Omental fat pad (tissue), 4 donors: ENCODE data around the gene OLFML2A. TPM values are rescaled to one million over a fixed set of nuclear protein-coding genes. Genes with fewer than 3 reads are reported as not detected.

Source experiments
- ATAC-seq: fragments of 150-250 bp; one replicate; pipeline ENCODE4 v1.9.1; 2016; ENCODE audit warnings: mild to moderate bottlenecking, moderate library complexity; ENCODE audit not compliant: low FRiP score
- DNase-seq: peaks from one replicate; pipeline ENCODE4 v3.0.0-alpha.2; 2019; ENCODE audit warnings: low spot score
- total RNA-seq, 4 donors: library from RNA; depleted of rRNA; stranded (reverse); fragments of >200 nt; gene quantifications; one replicate each; pipeline ENCODE4 v1.1.0, GENCODE V29; 2016
- TF ChIP-seq, protein P1 (sequence below), 3 donors: fragments of 450-650 bp; IDR thresholded peaks; one replicate each; pipeline ENCODE4 v1.5.1; 2016 to 2017; ENCODE audit warnings: antibody characterized with exemption in 3 of 3, mild to moderate bottlenecking in 3 of 3, moderate library complexity in 2 of 3

The OLFML2A gene
- total RNA-seq, 4 donors from 2014 or later: 6.0 to 62.6 (median 10.8) TPM

DNA sequence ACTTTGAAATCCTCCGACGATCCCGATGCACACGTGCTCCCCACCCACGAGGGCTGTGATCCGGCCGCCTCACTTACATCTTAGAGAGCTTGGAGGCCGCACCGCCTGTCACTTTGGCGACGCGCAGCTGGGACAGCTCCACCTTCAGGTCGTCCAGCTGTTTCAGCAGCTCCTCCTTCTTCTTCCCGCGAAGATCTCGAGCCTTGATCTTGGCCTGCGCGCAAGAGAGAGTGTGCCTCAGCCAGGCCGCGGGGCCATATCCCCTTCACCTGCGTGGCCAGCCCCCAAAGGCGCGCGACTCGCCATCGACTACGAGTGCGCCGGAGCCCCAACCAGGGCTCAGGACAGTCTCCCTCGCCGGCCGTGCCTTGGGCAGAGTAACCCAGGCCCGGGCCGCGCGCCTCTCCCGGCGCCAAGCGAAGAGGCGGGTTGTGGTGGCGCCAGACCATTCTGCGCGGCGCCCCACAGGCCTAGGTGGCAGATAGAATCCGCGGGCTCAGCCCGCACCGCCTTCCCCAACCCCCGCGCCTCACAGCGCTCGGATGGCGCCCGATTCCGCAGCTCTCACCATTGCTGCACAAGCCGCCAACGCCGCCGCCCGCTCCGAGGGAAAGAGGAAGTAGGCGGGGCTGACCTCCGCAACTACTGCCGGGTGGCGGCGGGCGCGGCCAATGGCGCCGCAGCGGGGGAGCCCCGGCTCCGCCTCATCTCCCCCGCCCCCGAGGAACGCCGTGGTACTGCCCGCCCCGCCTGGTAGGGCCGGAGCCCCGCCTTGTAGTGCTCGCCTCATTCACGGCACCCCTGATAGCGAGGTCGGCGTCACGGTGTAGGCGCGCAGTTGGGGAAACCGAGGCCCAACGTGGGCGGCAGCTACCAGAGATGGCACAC is 84.7 kb downstream of the OLFML2A start, which contains the start of the genes ARPC5L and RPL35:
Gene ARPC5L, plus strand, starts transcription at position 789 of the 888 bp plus-strand sequence. CDS start 7,161 bp downstream, outside the sequence.
Gene RPL35, minus strand, starts transcription at position 616 of the 888 bp plus-strand sequence. Its CDS starts 45 bp downstream, at position 571.
- ATAC-seq (peak; percentile 94), DNase-seq (peak; percentile 83)
- TF ChIP-seq, protein P1, sequence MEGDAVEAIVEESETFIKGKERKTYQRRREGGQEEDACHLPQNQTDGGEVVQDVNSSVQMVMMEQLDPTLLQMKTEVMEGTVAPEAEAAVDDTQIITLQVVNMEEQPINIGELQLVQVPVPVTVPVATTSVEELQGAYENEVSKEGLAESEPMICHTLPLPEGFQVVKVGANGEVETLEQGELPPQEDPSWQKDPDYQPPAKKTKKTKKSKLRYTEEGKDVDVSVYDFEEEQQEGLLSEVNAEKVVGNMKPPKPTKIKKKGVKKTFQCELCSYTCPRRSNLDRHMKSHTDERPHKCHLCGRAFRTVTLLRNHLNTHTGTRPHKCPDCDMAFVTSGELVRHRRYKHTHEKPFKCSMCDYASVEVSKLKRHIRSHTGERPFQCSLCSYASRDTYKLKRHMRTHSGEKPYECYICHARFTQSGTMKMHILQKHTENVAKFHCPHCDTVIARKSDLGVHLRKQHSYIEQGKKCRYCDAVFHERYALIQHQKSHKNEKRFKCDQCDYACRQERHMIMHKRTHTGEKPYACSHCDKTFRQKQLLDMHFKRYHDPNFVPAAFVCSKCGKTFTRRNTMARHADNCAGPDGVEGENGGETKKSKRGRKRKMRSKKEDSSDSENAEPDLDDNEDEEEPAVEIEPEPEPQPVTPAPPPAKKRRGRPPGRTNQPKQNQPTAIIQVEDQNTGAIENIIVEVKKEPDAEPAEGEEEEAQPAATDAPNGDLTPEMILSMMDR (IDR thresholded peaks at IDR 0.05): no peak

DNA sequence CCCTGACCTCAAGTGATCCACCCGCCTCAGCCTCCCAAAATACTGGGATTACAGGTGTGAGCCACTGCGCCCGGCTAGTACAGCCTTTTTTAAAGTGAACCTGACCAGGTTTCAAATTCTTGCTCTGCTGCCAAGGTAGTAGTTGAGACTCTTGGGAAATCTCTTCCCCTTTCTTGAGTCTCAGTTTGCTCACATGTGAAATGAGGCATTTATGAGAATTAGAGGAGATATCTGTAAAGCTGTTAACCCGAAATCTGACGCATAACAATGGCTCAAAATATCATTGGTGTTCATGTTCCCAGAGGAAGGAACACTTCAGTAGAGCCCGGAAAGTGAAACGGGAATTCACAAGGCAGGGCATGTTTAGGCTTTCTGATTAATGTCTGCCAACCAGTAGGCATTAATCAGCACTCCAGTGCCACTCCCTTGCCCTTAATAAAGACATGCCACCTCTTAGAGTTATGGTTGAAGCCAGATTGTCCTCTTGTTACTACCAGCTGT is 86.5 kb downstream of the OLFML2A start:
- ATAC-seq (peak; percentile 34), DNase-seq (no peak)
- TF ChIP-seq, protein P1 (IDR thresholded peaks at IDR 0.05): no peak

Other genes starting within 250 kb of the OLFML2A start
- gene NR6A1, start 5.8 kb upstream of the OLFML2A start, total RNA-seq: 1 to 10 TPM in 2 of 4 donors, under 1 TPM in 2; 0.95 to 1.2 (median 1.0) TPM
- gene WDR38, start 76.3 kb downstream of the OLFML2A start, total RNA-seq: under 1 TPM in 1 of 4 donors, not detected in 3; 0.36 TPM
- gene RPL35, start 84.8 kb downstream of the OLFML2A start, total RNA-seq: 1,000 to 10,000 TPM; 1,657 to 2,235 (median 2,199) TPM
- 10 to 100 TPM; 21.8 to 55.4 (median 24.7) TPM for gene ARPC5L, start 85.0 kb downstream of the OLFML2A start, total RNA-seq
- 10 to 100 TPM; 13.3 to 31.5 (median 19.7) TPM for gene GOLGA1, start 163.9 kb downstream of the OLFML2A start, total RNA-seq